CD4-positive, alpha-beta T cell treated with Interleukin-4 for 4 hours (primary cell): ENCODE measurements around the gene AFF3.

Experiments used
- DNase-seq: peaks from one replicate; pipeline ENCODE4 v3.0.0-alpha.2; 2020

Gene AFF3

DNA sequence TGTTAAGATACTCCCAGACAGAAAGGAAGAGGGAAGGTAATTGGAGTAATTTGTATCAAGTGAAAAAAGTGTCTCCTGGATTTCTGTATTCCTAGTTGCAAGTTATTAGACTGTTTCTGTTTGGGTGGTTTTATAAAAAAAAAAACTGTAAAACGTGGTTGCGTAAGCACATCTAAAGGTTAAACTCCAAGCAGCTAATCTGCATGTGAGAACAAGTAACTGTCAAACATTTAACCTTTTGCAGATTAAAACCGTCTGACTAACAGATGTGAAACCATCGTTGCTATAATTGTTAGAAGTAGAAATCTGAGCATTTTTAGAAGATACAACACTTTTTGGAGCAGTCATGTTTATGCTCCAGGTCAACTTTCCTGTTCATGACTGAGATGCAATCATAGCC lies 72.3 kb downstream of the AFF3 start:
- no peak for DNase-seq

DNA sequence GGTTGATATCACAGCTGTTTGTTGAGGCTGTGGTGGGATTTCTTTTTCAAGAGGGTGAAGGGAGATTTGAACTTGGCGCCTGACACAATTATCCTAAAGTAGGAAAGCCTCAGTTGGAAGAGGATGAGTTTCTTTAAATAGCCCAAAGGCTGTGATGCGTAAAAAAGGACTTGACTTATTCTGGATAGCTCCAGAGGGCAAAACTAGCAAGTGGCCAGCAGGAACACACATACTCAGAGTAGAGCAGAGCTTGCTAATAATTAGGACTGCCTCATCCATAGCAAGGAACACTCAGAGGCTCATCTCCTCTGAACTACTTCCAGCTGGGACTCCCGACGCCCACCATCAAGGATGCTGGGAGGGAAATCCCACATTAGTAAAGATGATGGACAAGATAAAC lies 74.0 kb downstream of the AFF3 start:
- no peak for DNase-seq

- DNase-seq, result no peak
Measured at GRCh38 chr2:100067784-100068183, 74.6 kb downstream of the AFF3 start.

- no peak for DNase-seq
Measured at GRCh38 chr2:100066856-100067255, 75.5 kb downstream of the AFF3 start.

- no peak for DNase-seq
Measured at GRCh38 chr2:100066246-100066645, 76.1 kb downstream of the AFF3 start.

- DNase-seq, result no peak
Measured at GRCh38 chr2:100064592-100065428, 77.6 kb downstream of the AFF3 start.

DNA sequence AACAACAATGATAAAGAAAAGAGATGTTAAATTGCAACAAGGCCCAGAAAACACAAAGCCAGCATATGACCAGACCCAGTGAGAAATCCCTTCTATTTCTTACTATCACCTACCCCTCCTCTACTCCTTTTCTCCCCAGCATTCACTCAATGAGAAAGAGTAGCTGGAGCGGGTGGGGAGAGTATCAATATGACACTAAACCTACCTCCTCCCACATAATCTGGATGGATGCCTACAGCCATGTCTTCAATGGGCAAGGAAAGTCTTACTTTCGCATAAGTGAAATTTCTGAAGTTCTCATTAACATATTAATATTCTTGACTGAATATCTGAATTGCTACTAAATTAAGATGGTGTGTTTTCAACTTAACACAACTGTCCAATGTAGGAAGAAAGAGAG lies 78.2 kb downstream of the AFF3 start:
- no peak for DNase-seq

DNA sequence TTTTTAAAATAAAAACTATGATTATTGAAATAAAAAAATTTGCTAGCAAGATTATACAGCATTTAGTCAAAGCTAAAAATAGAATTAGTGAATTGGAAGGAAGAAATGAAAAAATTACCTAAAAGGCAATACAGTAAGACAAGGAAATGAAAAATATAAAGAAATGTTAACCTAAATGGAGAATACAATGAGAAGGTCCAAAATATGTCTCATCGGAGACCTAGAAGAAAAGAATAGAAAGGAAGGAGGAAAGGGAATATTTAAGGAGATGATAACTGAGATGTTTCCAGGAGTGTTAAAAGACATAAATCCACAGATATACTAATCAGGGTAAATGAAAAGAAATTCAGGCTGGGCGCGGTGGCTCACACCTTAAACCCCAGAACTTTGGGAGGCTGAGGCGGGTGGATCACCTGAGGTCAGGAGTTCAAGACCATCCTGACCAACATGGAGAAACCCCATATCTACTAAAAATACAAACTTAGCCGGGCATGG lies 78.9 kb downstream of the AFF3 start:
- DNase-seq, result no peak

DNA sequence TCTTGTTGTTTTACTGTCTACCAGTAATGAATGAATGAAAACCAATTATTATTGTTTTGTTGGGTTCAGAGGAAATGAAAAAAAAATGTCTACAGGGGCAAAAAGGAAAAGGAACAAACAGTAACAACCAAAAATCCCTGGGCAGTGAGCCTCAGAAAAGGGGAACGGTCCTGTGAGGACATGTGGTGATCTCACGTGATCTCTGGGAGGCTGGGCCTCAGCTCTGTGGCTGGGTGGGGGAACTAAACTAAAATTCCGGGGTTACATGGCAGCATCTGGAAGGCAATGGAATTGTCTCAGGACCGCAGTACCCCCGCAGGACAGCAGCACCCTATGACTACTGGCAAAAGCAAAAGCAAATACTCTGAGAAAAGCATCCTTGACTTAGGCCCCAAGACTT lies 80.1 kb downstream of the AFF3 start:
- no peak for DNase-seq

GRCh38 chr2:100060875-100061274 lies 81.5 kb downstream of the AFF3 start:
- DNase-seq, result peak; percentile 20

GRCh38 chr2:100059638-100060037 lies 82.8 kb downstream of the AFF3 start:
- DNase-seq, result no peak

DNA sequence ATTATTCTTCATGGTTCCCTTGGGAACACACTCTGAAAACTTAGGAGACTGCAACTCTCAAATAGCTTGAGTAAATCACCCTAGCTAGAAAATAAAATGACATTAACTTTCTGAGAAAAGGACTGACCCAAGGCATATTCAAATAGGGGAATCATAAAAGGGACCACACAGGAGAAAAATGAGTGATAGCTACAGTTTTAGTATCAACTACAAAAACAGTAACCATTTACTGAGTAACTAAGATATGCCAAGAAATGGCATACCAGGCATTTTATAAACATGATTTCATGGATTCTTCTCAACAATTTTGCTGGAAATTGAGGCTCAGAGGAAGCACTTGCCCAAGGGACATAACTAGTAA lies 84.5 kb downstream of the AFF3 start:
- no peak for DNase-seq

DNA sequence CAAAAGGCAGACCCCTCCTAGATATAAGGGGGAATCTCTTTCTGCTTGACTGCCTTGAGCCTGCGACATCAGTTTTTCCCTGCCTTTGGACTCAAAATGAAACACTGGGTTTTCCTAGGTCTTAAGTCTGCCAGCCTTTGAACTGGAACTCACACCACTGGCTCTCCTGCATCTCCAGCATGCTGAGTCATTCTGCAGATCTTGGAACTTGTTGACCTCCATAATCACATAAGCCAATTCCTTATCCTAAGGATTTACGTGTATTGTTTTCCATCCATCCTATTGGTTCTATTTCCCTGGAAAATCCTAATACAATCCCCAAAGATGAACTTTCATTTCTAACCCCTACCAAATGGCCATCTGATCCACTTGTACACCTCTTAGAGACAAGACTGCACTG lies 88.0 kb downstream of the AFF3 start:
- no peak for DNase-seq

DNA sequence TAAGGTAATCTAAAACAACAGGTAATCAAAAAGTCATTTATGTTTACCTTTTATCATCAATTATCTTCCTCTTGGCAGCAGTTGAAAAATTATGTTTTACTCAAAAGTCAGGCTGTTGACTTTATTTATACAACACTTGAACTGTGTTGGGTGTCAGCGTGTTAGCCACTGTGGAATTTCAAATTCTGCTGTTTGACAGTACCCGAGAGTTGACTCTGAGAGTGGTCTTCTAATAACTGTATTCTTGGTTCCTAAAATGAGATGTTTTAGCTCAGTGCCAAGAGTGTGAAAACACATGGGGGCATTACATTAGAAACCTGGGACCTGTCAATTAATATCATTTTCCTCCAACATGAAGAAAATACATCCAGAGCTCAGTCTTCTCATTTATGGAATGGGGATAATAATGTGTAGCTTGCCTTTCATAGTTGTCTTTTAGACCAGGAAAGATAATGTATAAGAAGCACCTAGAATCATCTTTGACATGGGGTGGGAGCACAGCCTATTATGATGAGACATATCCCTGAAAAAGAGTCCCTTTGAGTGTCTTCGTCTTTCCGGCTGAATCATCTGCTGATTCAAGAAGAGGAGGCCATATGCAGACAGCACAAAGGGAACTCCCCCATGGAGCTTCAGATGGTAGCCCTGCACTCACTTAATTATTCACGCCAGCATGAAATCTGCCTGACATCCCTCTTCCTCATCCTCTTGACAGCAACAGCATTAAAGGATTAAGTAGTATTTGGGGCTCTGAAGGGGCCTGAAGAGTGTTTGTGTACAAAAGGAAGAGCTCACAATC lies 89.1 kb downstream of the AFF3 start:
- no peak for DNase-seq

GRCh38 chr2:100052650-100053049 lies 89.7 kb downstream of the AFF3 start:
- DNase-seq, result no peak

- DNase-seq, result no peak
Measured at GRCh38 chr2:100051253-100051652, 91.1 kb downstream of the AFF3 start.

GRCh38 chr2:100050685-100051084 lies 91.7 kb downstream of the AFF3 start:
- no peak for DNase-seq

- no peak for DNase-seq
Measured at GRCh38 chr2:100046961-100047947, 95.1 kb downstream of the AFF3 start.

GRCh38 chr2:100045000-100045399 lies 97.4 kb downstream of the AFF3 start:
- no peak for DNase-seq

DNA sequence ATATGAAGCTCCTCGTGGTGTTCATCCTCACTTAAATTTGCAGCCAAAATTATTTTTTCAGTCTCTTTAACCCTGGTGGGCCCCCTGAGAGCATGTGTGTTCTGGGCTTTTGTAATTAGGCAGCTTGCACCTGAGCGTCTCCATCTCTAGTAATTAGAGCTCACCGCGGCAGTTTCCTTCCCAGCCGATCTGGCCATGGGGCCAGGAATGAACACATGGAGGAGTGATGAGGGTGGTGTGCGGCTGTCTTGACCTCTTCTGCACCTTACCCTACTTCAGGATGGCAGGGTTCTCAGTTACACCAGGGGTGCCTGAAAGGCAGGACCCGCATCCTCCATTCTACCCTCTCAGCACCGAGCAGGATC lies 98.5 kb downstream of the AFF3 start:
- no peak for DNase-seq

- DNase-seq, result no peak
Measured at GRCh38 chr2:100043081-100043890, 99.1 kb downstream of the AFF3 start.

DNA sequence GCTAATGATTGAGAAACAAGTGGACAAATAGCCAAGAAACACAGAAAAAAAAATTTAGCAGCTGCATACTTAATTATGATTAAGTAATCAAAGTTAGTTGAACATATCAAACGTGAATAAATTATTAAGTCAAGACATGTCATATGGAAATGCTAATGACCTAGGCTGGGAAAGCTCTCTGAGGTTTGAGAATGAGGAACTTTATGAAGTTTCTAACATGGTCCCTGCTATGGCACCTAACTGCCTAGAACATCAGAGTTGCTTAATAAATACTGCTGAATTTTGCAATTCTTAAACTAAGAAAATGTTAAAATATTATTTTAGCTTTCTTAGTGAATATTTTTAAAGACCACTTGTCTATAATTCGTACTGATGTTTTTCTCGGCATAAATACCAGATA lies 99.8 kb downstream of the AFF3 start:
- no peak for DNase-seq
